ENCODE results near the gene SUPT5H.

Gene SUPT5H

DNA sequence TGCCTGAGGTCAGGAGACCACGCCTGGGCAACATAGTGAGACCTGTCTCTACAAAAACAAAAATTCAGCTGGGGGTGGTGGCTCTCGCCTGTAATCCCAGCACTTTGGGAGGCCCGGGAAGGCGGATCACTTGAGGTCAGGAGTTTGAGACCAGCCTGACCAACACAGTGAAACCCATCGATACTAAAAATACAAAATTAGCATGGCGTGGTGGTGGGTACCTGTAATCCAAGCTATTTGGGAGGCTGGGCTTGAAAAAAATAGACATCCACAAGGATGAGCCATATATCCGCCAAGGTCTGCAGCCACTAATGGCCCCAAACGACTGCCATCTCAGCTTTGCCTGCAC lies 12.7 kb upstream of the SUPT5H start:
- TF ChIP-seq MYC (IDR thresholded peaks at IDR 0.05; ENCODE audit: low read depth, low read length) (no peak), POLR2A (IDR thresholded peaks at IDR 0.05; ENCODE audit: extremely low read depth, insufficient read length) (no peak)
- TF ChIP-seq, protein P1, sequence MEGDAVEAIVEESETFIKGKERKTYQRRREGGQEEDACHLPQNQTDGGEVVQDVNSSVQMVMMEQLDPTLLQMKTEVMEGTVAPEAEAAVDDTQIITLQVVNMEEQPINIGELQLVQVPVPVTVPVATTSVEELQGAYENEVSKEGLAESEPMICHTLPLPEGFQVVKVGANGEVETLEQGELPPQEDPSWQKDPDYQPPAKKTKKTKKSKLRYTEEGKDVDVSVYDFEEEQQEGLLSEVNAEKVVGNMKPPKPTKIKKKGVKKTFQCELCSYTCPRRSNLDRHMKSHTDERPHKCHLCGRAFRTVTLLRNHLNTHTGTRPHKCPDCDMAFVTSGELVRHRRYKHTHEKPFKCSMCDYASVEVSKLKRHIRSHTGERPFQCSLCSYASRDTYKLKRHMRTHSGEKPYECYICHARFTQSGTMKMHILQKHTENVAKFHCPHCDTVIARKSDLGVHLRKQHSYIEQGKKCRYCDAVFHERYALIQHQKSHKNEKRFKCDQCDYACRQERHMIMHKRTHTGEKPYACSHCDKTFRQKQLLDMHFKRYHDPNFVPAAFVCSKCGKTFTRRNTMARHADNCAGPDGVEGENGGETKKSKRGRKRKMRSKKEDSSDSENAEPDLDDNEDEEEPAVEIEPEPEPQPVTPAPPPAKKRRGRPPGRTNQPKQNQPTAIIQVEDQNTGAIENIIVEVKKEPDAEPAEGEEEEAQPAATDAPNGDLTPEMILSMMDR (IDR thresholded peaks at IDR 0.05; ENCODE audit: low read depth, low read length) = no peak
- TF ChIP-seq, protein P2, sequence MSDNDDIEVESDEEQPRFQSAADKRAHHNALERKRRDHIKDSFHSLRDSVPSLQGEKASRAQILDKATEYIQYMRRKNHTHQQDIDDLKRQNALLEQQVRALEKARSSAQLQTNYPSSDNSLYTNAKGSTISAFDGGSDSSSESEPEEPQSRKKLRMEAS (IDR thresholded peaks at IDR 0.05; ENCODE audit: low read depth, low read length) = no peak
- no peak overlapping the region for H3K4me3 ChIP-seq (ENCODE audit: low read depth, low read length)
- no peak for DNase-seq (ENCODE audit: low read depth)

DNA sequence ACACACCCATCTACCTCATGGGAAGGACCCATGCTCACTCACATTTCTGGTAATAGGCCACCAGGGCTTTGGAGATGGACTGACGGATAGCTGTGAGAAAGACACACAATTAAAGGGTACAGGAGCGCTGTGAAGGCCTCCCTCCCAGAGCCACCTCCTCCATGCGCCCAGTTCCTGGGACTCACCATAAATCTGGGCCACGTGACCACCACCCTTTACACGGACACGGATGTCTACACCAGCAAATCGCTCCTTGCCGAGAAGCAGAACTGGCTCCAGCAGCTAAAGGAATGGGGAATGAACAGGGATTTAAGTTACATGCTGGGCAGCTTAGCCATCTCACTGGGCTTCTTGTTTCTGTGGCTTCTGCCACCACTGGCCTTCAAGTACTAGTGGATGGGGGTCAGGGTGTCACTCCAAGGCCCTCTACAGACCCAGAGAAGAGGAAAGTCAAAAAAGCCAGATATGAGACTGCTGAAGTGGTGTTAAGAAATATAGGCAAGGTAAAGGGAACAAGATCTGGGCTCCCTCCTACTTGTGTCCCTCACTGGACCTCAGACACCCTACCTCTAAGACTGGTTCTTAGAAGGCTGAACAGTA lies 11.8 kb upstream of the SUPT5H start:
- peak overlapping the region; percentile 96 for H3K4me3 ChIP-seq (ENCODE audit: low read depth, low read length)
- TF ChIP-seq, protein P2 (IDR thresholded peaks at IDR 0.05; ENCODE audit: low read depth, low read length) = no peak
- TF ChIP-seq, protein P1 (IDR thresholded peaks at IDR 0.05; ENCODE audit: low read depth, low read length) = no peak
- TF ChIP-seq POLR2A (IDR thresholded peaks at IDR 0.05; ENCODE audit: extremely low read depth, insufficient read length) (no peak), MYC (IDR thresholded peaks at IDR 0.05; ENCODE audit: low read depth, low read length) (no peak)
- DNase-seq (ENCODE audit: low read depth) = no peak

DNA sequence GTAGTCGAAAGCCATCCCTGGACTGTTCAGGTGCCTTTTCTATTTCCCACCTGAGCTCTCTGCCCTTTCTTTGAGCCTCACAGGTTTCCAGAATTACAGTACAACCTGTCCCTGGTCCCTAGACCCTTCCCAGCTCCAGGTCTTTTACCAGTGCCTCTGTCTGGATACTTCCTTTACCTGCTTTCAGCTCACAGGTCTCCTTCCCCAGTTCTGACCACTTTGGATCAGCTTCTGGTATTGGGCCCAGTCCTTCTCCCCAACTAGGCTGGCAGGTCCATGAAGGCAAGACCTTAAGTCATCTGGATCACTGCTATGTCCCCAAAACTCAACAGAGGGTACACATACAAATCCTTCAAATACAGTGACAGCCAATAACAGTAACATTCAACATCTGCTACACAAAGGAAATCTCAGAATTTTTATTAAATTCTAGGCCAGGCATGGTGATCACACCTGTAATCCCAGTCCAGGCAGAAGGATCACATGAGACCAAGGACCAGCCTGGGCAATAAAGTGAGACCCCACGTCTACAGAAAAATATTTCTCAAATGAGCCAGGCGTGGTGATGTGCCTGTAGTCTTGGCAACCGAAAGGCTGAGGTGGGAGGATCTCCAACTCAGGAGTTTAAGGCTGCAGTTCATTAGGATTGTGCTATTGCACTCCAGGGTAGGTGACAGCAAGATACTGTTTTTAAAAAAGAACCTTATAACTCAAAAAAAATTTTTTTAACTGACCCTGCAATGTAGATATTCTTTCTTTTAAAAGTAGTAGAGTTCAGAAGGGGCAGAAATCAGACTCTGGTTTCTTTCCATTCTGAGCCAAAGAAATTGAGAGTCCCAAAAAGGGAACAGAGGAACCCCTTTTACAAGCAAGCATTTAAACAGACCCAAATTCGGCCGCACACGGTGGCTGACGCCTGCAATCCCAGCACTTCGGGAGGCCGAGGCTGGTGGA lies 11.0 kb upstream of the SUPT5H start:
- no peak for DNase-seq (ENCODE audit: low read depth)
- no peak for TF ChIP-seq MYC (IDR thresholded peaks at IDR 0.05; ENCODE audit: low read depth, low read length)
- TF ChIP-seq, protein P1 (IDR thresholded peaks at IDR 0.05; ENCODE audit: low read depth, low read length) = no peak
- no peak for TF ChIP-seq POLR2A (IDR thresholded peaks at IDR 0.05; ENCODE audit: extremely low read depth, insufficient read length)
- TF ChIP-seq, protein P2 (IDR thresholded peaks at IDR 0.05; ENCODE audit: low read depth, low read length) = no peak
- H3K4me3 ChIP-seq (ENCODE audit: low read depth, low read length) = peak overlapping the region; percentile 96

DNA sequence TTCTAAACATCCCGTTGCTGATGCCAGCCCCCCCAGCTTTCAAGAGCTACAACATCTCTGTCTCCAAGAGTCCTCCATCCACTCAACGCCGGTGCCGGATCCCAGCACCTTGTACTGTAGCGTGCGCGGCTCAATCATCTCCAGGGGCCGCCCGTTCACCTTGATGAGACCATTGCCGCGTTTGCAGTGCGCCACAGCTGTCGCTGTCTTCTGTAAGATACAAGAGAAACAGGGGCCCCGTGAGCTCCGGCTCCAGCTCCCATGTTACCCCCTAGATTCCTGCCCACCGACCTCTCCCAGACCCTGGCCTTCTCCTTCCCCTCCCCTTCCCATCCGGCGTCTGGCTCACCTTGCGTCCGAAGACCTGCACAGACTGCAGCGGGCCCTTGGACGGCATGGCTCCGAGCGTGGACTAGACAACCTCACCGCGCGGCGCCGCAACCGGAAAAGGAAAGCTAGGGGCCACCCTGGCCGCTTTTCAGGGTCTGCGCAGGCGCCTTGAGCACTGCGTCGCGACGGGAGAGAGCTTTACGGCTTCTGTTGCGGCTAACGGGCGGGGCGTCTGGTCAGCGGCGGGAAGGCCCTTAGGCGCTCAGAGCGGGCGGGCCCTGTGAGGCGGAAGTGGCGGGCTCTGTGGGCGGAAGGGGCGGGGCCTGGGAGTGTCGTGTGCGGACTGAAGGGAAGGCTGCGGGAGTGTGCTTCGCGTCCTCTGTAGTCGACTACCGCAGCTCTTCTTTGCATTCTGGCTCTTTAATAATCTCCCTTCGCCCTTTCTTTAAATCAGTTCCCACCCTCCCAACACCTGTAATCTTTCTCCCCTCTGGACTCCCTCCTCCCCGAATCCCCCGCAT lies 9.7 kb upstream of the SUPT5H start, which contains the start of gene RPS16:
RPS16 (minus strand) TSS at position 451 of the 851 bp plus-strand sequence; CDS start at position 397, 54 bp downstream.
- DNase-seq (ENCODE audit: low read depth) = peak; percentile 95
- TF ChIP-seq MYC (IDR thresholded peaks at IDR 0.05; ENCODE audit: low read depth, low read length) = peak; percentile 84
- TF ChIP-seq, protein P2 (IDR thresholded peaks at IDR 0.05; ENCODE audit: low read depth, low read length) = peak; percentile 76
- TF ChIP-seq, protein P1 (IDR thresholded peaks at IDR 0.05; ENCODE audit: low read depth, low read length) = no peak
- TF ChIP-seq POLR2A (IDR thresholded peaks at IDR 0.05; ENCODE audit: extremely low read depth, insufficient read length) = peak; percentile 91

DNA sequence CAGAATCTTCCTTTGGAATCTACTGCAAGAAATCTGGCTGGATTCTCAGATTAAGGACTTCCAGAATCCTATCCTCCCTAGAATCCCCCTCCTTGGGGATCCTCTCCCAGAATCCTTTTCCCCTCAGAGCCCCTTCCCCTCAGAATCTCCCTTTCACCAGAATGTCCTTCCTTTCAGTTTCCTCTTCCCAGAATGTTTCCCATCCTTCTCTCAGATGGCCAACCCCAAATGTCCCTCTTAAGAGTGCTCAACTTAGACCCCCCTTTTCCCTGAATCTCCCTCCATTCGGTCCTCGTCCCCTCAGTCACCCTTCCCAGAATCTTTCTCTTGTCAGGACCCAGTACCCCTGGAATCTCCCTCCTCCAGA lies 9.0 kb upstream of the SUPT5H start:
- TF ChIP-seq MYC (IDR thresholded peaks at IDR 0.05; ENCODE audit: low read depth, low read length) (no peak), POLR2A (IDR thresholded peaks at IDR 0.05; ENCODE audit: extremely low read depth, insufficient read length) (no peak)
- TF ChIP-seq, protein P1 (IDR thresholded peaks at IDR 0.05; ENCODE audit: low read depth, low read length) = no peak
- TF ChIP-seq, protein P2 (IDR thresholded peaks at IDR 0.05; ENCODE audit: low read depth, low read length) = no peak
- peak overlapping the region; percentile 78 for H3K4me3 ChIP-seq (ENCODE audit: low read depth, low read length)
- DNase-seq (ENCODE audit: low read depth) = no peak

More for the DNA sequence above, 9.7 kb upstream of the SUPT5H start, which contains the start of gene RPS16:
- H3K4me3 ChIP-seq (ENCODE audit: low read depth, low read length) = peak within 1 kb of the TSS; percentile 96
